ENCODE results near the gene TEN1. TPM values are rescaled to one million over a fixed set of nuclear protein-coding genes. Genes with fewer than 3 reads are reported as not detected.
"Not testable (repeated sequence)": the region's sequence is repeated elsewhere in the genome, so short reads cannot be mapped to it uniquely, and the experiment has no call there.

Gene TEN1
- total and polyA plus RNA-seq, 8 donors: 14.2 to 121 (median 37.1) TPM; not detected in 1

DNA sequence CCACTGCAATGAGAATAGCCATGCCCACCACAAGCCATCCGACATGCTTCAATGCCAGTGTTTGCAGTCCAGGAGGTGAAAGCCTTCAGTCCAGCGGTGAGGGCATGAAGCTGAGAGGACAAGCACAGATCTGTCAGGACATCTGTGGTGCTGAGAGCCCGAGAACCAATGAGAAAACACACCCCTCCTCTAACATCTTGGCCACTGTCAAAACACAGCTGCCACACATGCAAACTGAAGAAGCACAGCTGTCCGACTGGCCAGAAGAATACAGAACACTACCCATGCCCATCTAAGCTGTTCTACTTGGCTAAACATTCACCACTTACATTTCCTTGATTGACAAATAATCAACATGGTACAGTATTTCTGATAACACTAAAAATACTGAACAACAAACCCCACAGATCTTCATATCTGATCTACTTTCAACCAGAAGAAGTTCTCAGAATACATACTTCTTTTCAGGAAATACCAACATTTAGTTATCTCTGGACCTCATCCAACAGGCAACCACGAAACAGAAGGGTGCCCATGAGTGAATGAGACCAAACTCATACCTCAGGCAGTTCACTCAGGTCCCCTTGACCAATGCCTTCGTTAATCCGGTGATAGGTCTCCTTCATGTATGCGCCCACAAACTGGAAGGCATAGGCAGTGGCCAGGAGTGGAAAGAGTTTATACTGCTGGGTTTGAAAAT lies 28.0 kb upstream of the TEN1 start:
- DNase-seq: no peak
- WGBS, 5 donors: 60 to 81% (median 64%) methylated on average over 8 of the region's 8 CpGs
- H3K36me3 ChIP-seq: peaks cover 96 to 100% (median 100%) of the 10 kb centered on the region in 4 donors

DNA sequence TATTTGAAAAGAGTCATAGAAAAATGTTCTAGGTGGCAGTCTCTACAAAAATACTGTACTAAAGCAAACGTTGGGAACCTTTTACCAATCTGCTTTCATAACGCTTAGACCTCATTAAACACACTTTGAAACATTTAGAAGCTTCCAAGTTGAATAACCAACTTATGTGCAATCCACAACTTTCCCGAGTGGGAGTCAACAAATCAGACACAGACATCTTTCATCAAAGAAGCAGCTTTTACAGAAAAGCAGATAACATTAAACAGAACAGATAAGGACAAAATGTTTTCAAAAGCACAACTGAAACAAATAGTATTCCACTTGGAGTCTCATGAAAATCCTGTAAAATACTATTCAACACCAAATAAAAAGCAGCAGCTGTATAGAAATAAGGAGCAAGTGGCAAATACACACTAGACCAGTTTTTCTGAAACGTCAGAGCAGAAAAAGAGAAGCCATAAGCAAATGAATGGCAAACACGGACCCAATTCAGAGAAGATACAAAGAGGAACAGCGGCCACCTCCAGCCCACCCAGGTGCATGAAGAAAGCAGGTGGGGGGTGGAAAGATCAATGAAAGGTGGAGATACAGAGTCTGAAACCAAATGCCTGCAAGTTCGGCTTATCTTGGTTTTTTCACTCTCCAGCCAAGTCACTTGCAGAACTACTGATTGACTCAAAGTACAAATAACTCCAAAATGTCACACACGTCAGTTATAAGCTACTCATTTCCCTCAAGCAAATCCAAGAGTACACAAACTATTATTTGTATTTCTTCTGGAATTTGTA lies 19.8 kb upstream of the TEN1 start:
- no peak for TF ChIP-seq EP300 (IDR thresholded peaks at IDR 0.05)
- TF ChIP-seq, protein P1, sequence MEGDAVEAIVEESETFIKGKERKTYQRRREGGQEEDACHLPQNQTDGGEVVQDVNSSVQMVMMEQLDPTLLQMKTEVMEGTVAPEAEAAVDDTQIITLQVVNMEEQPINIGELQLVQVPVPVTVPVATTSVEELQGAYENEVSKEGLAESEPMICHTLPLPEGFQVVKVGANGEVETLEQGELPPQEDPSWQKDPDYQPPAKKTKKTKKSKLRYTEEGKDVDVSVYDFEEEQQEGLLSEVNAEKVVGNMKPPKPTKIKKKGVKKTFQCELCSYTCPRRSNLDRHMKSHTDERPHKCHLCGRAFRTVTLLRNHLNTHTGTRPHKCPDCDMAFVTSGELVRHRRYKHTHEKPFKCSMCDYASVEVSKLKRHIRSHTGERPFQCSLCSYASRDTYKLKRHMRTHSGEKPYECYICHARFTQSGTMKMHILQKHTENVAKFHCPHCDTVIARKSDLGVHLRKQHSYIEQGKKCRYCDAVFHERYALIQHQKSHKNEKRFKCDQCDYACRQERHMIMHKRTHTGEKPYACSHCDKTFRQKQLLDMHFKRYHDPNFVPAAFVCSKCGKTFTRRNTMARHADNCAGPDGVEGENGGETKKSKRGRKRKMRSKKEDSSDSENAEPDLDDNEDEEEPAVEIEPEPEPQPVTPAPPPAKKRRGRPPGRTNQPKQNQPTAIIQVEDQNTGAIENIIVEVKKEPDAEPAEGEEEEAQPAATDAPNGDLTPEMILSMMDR (IDR thresholded peaks at IDR 0.05): no peak
- TF ChIP-seq POLR2A (IDR thresholded peaks at IDR 0.05): no peak
- peak in 2 of 3 donors; percentile 19 to 71 for TF ChIP-seq POLR2AphosphoS5 (IDR thresholded peaks at IDR 0.05)
- peaks cover 19 to 56% (median 32%) of the 10 kb centered on the region in 4 donors for H3K4me1 ChIP-seq
- peak overlapping the region; percentile 52 to 80 (median 56) for H3K27ac ChIP-seq
- H3K27me3 ChIP-seq: no peaks in the 10 kb centered on the region
- H3K9me3 ChIP-seq: no peaks in the 10 kb centered on the region
- DNase-seq: peak in 1 of 2 donors; percentile 74
- intact Hi-C loops (cut with DNase I; ENCODE audit: low total_unique reads): no loop called here
- 23 to 43% (median 31%) methylated on average over 8 of the region's 8 CpGs for WGBS, 5 donors
- H3K36me3 ChIP-seq: peaks cover 23 to 58% (median 45%) of the 10 kb centered on the region in 4 donors
- H3K4me3 ChIP-seq: no peak overlapping the region

More for the DNA sequence above, 28.0 kb upstream of the TEN1 start:
- no peaks in the 10 kb centered on the region for H3K4me1 ChIP-seq
- no peak for TF ChIP-seq POLR2AphosphoS5 (IDR thresholded peaks at IDR 0.05)
- TF ChIP-seq EP300 (IDR thresholded peaks at IDR 0.05): no peak
- no peak for TF ChIP-seq POLR2A (IDR thresholded peaks at IDR 0.05)
- TF ChIP-seq, protein P1 (IDR thresholded peaks at IDR 0.05): no peak
- no peaks in the 10 kb centered on the region for H3K27me3 ChIP-seq
- no peaks in the 10 kb centered on the region for H3K9me3 ChIP-seq
- no peak overlapping the region for H3K4me3 ChIP-seq
- intact Hi-C loops (cut with DNase I; ENCODE audit: low total_unique reads): no loop called here
- no peak overlapping the region for H3K27ac ChIP-seq

DNA sequence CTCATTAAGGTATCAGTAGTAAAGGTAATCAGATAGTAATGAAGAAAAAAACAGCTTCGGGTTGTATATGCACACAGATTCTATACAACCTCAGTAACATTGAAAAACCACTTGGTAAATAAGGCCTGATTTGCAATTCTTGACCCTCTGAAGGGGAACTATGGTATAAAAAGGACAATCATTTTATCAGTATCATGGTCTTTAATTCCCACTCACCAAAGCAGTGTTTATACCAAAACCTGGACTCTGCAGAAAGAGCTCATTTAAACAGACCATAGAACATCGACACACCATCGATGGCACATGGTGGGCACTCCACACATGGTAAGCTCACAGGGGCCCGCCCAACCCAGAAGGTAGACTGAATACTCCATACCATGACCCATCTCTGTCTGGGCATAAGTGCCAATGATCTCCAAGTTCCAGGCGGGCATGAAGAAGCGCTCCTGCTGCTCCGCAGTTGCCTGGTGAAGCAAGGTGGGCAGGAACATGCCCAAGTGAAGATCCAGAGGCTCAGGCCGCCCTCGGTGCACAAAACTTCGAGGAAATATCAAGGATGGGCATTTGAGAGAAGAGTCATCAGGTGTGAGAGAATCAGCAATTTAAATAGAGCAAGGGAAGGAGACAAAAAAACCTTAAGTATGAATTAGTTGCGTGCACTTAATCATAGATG lies 19.1 kb upstream of the TEN1 start:
- H3K27me3 ChIP-seq: no peaks in the 10 kb centered on the region
- H3K36me3 ChIP-seq: peaks cover 15 to 51% (median 38%) of the 10 kb centered on the region in 4 donors
- H3K9me3 ChIP-seq: no peaks in the 10 kb centered on the region
- DNase-seq: no peak
- peak overlapping the region; percentile 10 to 74 (median 54) for H3K27ac ChIP-seq
- TF ChIP-seq, protein P1 (IDR thresholded peaks at IDR 0.05): no peak
- TF ChIP-seq POLR2AphosphoS5 (IDR thresholded peaks at IDR 0.05) (no peak), EP300 (IDR thresholded peaks at IDR 0.05) (no peak), POLR2A (IDR thresholded peaks at IDR 0.05) (no peak)
- H3K4me3 ChIP-seq: no peak overlapping the region
- 73 to 86% (median 81%) methylated on average over 11 of the region's 11 CpGs for WGBS, 5 donors
- peaks cover 19 to 56% (median 33%) of the 10 kb centered on the region in 4 donors for H3K4me1 ChIP-seq
- intact Hi-C loops (cut with DNase I; ENCODE audit: low total_unique reads): no loop called here

DNA sequence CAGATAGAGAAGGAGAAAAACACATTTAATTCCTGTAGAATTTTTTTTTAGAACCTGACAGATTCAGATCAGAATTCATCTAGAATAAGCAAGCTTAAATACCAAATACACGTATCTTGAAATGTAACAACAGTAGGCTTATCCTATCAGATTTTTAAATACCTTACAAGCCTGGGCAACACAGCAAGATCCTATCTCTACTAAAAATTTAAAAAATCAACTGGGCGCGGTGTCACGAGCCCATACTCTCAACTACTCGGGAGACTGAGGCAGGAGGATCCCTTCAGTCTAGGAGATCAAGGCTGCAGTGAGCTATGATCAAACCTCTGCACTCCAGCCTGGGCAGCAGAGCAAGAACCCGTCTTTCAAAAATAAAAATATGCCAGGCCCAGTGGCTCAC lies 13.6 kb upstream of the TEN1 start:
- intact Hi-C loops (cut with DNase I; ENCODE audit: low total_unique reads): no loop called here
- H3K36me3 ChIP-seq: peaks cover 4 to 47% (median 31%) of the 10 kb centered on the region in 4 donors
- H3K27me3 ChIP-seq: no peaks in the 10 kb centered on the region
- peaks cover 2 to 55% (median 10%) of the 10 kb centered on the region in 4 donors for H3K4me1 ChIP-seq
- no peak for DNase-seq
- H3K4me3 ChIP-seq: no peak overlapping the region
- whole genome bisulfite sequencing, 5 donors: 84 to 88% (median 86%) methylated on average over 6 of the region's 6 CpGs
- TF ChIP-seq POLR2A (IDR thresholded peaks at IDR 0.05) (no peak), EP300 (IDR thresholded peaks at IDR 0.05) (no peak), POLR2AphosphoS5 (IDR thresholded peaks at IDR 0.05) (no peak)
- TF ChIP-seq, protein P1 (IDR thresholded peaks at IDR 0.05): no peak
- H3K9me3 ChIP-seq: no peaks in the 10 kb centered on the region
- H3K27ac ChIP-seq: no peak overlapping the region

DNA sequence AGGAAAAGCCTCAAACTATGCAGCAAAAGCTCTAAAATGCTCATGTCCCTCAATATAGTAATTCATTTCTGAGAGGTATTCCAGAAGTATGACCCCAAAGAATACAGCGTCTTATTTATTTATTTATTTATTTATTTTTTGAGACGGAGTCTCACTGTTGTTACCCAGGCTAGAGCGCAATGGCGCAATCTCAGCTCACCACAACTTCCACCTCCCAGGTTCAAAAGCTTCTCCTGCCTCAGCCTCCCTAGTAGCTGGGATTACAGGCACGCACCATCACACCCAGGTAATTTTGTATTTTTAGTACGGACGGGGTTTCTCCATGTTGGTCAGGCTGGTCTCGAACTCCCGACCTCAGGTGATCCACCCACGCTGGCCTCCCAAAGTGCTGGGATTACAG lies 10.0 kb upstream of the TEN1 start:
- H3K27me3 ChIP-seq; H3K9me3 ChIP-seq; DNase-seq; H3K4me3 ChIP-seq; intact Hi-C loops (cut with DNase I; ENCODE audit: low total_unique reads): not testable (repeated sequence)
- Histone ChIP-seq H3K27ac (peak overlapping the region in 2 of 5 donors; percentile 63 to 69), H3K4me1 (peaks cover 6 to 64% (median 12%) of the 10 kb centered on the region in 4 donors), H3K36me3 (peaks cover 7 to 64% (median 49%) of the 10 kb centered on the region in 4 donors)
- WGBS, 5 donors: 85 to 98% (median 93%) methylated on average over 10 of the region's 10 CpGs

Data from stomach (tissue), 9 donors.